Thyroid gland (tissue), 4 donors: ENCODE results near the gene RNF40.
A peak's percentile ranks its signal among the peaks of the same experiment; 100 is the strongest.

Source experiments
- POLR2A ChIP-seq, 2 donors: fragments of 450-650 bp; IDR thresholded peaks; one replicate each; pipeline ENCODE4 v1.6.1; 2017; ENCODE audit warnings: antibody characterized with exemption in 2 of 2, mild to moderate bottlenecking in 2 of 2, moderate library complexity in 1 of 2
- TF ChIP-seq, protein P1 (sequence below), 6 experiments: fragments of 200-600 bp in 3 of 6; fragments of 450-650 bp in 3 of 6; sonication (generic) in 3 of 6; IDR thresholded peaks; one replicate each; pipeline ENCODE4 v1.5.1; 2016 to 2019; ENCODE audit warnings: antibody characterized with exemption in 6 of 6, mild to moderate bottlenecking in 2 of 6, inconsistent platforms in 1 of 6, moderate library complexity in 1 of 6

DNA sequence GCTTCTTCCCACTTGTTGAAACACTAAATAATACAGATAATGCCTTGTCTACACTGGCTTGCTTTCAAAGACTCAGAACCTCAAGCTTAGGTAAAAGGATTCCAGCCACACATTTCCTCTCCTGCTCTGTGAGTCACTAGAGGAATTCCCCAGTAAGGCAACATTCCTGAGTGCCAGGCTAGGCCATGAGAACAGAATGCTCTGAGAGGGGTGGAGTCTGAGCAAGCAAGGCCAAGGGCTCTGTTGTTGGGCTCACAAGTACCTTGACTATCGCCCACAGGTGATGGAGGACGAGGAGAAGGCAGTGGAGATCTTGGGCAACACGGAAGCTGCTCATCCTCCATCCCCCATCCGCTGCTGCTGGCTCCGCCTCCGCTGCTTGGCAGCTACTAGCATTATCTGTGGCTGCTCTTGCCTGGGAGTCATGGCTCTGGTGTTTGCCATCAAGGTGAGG is 20.6 kb upstream of the RNF40 start:
- peak in 1 of 2 donors; percentile 71 for TF ChIP-seq POLR2A (IDR thresholded peaks at IDR 0.05)
- TF ChIP-seq, protein P1, sequence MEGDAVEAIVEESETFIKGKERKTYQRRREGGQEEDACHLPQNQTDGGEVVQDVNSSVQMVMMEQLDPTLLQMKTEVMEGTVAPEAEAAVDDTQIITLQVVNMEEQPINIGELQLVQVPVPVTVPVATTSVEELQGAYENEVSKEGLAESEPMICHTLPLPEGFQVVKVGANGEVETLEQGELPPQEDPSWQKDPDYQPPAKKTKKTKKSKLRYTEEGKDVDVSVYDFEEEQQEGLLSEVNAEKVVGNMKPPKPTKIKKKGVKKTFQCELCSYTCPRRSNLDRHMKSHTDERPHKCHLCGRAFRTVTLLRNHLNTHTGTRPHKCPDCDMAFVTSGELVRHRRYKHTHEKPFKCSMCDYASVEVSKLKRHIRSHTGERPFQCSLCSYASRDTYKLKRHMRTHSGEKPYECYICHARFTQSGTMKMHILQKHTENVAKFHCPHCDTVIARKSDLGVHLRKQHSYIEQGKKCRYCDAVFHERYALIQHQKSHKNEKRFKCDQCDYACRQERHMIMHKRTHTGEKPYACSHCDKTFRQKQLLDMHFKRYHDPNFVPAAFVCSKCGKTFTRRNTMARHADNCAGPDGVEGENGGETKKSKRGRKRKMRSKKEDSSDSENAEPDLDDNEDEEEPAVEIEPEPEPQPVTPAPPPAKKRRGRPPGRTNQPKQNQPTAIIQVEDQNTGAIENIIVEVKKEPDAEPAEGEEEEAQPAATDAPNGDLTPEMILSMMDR (IDR thresholded peaks at IDR 0.05), result peak in 1 of 6 experiments; percentile 8
